ENCODE measurements around the gene MLANA.

Gene MLANA

DNA sequence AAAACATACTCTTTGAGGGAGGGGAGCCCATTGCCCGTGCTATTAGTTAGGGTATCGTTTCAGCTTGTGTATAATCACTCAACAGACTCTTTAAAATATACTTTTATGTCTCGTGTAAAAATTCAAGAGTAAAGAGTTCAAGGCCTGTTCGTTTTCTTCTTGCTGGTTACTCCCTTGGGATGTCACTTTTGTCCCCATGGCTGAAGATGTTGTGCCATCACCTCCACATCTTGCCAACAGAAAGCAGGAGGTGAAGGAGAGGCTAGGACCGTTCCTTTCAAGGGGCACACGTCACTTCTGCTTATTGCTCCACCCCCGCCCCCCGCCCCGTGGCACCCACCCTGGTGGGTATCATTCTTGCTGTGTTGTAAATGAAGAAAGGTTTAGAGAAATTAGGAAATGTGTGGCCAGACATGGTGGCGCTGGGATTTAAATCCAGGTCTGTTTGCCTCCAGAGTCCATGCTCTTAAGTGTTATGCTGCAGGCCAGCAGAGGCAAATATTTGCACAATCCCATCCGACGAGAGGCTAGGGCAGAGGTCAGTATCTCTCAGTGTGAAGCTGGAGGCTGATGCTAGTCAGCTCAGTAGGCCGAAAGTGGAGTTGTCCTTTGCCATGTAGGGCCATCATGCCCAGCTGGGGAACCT is 3.0 kb downstream of the MLANA start:
- H3K4me3 ChIP-seq (replicated peaks; ENCODE audit: insufficient read depth, low read length) = no peak overlapping the region
- H3K27ac ChIP-seq (replicated peaks) = no peak overlapping the region
- H3K27me3 ChIP-seq (ENCODE audit: insufficient read depth, poor library complexity, severe bottlenecking) = no peaks in the 10 kb centered on the region
- no peak for DNase-seq (ENCODE audit: low read depth in 1 of 2, low spot score in 1 of 2)
- TF ChIP-seq SPI1 (IDR thresholded peaks at IDR 0.05; ENCODE audit: borderline replicate concordance, low read depth) (no peak), GABPA (IDR thresholded peaks at IDR 0.05; ENCODE audit: low read depth) (no peak), REST (IDR thresholded peaks at IDR 0.05; ENCODE audit: insufficient replicate concordance, low read depth) (no peak), CTCF (IDR thresholded peaks at IDR 0.05; ENCODE audit: insufficient read depth, low read length) (no peak), POLR2AphosphoS5 (IDR thresholded peaks at IDR 0.05; ENCODE audit: low read depth) (no peak)

DNA sequence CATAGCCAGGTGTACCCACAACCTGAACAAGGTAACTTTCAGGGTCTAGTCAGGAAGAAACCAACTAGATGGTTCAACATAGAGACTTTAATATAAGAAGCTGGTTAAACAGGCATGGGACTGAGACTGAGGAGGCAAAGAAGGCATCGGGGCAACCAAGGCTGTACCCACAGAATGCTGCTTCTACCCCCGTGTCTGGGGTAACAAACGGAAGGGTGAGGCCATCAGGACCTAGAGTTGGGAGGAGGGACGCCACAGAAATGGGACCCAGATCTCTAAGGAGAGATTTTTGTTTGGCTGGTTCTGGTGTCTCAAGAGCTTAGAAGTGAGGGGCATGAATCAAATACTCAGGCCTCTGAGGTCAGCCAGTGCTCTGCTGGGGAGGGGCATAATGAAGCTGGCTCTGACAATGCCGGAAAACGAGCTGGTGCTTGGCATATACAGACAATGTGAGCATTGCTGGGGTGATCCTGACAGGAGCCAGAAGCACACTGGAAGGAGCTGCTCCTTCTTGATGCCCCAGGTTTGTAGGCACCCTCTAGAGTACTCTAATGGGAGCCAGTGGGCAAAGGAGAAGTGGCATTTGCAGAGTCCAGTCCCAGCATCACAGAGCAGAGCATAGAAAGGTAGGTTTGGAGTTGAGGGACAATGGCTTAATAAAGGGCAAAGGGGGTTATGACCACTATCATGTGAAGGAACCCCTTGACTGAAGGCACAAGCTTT is 3.7 kb downstream of the MLANA start:
- DNase-seq (ENCODE audit: low read depth in 1 of 2, low spot score in 1 of 2) = no peak
- Histone ChIP-seq H3K27ac (replicated peaks) (no peak overlapping the region), H3K27me3 (ENCODE audit: insufficient read depth, poor library complexity, severe bottlenecking) (no peaks in the 10 kb centered on the region), H3K4me3 (replicated peaks; ENCODE audit: insufficient read depth, low read length) (no peak overlapping the region)
- TF ChIP-seq CTCF (IDR thresholded peaks at IDR 0.05; ENCODE audit: insufficient read depth, low read length) (no peak), POLR2AphosphoS5 (IDR thresholded peaks at IDR 0.05; ENCODE audit: low read depth) (no peak), REST (IDR thresholded peaks at IDR 0.05; ENCODE audit: insufficient replicate concordance, low read depth) (no peak), GABPA (IDR thresholded peaks at IDR 0.05; ENCODE audit: low read depth) (no peak), SPI1 (IDR thresholded peaks at IDR 0.05; ENCODE audit: borderline replicate concordance, low read depth) (no peak)

- DNase-seq (ENCODE audit: low read depth in 1 of 2, low spot score in 1 of 2) = no peak
- Histone ChIP-seq H3K27ac (replicated peaks) (no peak overlapping the region), H3K4me3 (replicated peaks; ENCODE audit: insufficient read depth, low read length) (no peak overlapping the region), H3K27me3 (ENCODE audit: insufficient read depth, poor library complexity, severe bottlenecking) (no peaks in the 10 kb centered on the region)
- TF ChIP-seq REST (IDR thresholded peaks at IDR 0.05; ENCODE audit: insufficient replicate concordance, low read depth) (no peak), CTCF (IDR thresholded peaks at IDR 0.05; ENCODE audit: insufficient read depth, low read length) (no peak), GABPA (IDR thresholded peaks at IDR 0.05; ENCODE audit: low read depth) (no peak)
Measured at GRCh38 chr9:5895782-5896181, 5.1 kb downstream of the MLANA start.
